Left kidney (tissue), 2 donors: ENCODE data around the gene FGF3. TPM values are rescaled to one million over a fixed set of nuclear protein-coding genes. Genes with fewer than 3 reads are reported as not detected.
"Not testable (repeated sequence)": the region's sequence is repeated elsewhere in the genome, so short reads cannot be mapped to it uniquely, and the experiment has no call there.

Experiments used
- DNase-seq: peaks from one replicate; pipeline ENCODE4 v3.0.0-alpha.2; 2013
- polyA plus RNA-seq: library from polyadenylated mRNA; unstranded; fragments of 120-200 nt; gene quantifications from one replicate; pipeline ENCODE4 v1.2.1, GENCODE V29; 2013; ENCODE audit not compliant: insufficient read length

FGF3 gene
- polyA plus RNA-seq, 1 donor: not detected

DNA sequence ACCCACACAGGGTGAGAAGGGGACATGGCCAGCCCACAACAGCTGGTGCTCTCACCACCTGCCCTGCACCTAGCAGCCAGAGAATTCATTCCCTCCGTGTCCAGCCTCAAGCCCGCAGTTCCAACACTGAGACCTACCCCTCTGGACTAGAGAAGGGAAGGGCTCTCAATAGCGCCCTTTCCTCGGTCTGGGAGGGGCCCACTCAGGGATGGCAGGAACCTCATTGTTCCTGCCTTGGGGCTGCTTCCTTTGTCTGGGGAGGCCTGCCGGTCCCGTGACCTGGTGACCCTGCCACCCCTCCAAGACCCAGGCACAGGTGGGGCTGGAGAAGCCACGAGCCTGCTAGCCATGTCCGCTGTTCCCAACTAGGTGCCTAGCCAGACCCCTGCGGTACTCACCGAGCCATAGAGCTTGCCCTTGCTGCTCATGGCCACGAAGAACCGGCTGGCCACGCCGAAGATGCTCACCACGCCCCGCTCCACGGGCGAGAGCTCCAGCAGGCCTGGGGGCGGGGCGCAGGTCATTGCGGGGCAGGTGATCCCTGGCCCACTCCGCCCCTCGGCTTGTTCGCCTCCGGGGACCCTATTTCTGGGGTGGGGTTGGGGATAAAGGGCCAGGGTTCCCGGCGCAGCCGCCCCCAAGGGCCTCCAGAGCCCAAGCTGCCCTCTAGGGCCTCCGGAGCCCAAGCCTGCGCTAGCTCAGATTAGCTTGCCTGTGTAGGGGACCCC is 45.4 kb downstream of the FGF3 start:
- no peak for DNase-seq

DNA sequence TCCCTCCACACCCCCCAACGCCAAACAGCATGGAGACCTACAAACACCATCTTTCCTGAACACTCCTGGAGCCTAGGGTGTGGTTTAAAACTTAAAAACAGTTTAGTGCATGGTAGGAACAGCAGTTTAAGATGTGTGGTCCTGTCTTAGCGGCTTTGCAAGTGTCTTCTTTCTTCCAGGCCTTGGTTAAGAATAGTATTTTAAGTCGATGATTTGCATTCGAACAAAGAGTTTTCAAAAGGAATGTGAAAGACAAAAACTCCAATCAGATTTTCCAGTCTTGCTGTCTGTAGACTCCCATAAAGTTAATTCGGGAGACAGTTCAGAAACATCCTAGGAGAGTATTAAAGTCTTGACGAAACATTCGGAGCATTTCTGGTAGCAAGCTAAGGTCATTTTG is 47.8 kb downstream of the FGF3 start:
- DNase-seq: no peak

DNA sequence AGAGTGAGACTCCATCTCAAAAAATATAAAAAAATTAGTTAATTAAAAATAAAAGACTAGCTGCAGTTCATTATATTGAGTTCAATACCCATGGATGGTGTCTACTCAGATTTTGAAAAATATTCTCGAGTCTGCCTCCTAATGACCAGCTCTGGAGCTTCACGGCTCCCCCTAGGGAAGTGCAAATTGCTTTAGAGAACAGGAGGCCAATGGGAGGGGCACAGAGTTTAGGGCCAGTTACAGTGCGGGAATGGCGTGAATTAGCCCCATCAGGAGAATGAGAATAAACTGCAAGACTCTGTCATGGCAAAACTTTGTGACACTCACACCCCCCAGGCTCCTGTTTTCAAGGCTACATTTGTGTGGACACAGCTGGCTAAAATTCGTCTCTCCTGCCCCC is 48.7 kb downstream of the FGF3 start:
- DNase-seq: no peak

DNA sequence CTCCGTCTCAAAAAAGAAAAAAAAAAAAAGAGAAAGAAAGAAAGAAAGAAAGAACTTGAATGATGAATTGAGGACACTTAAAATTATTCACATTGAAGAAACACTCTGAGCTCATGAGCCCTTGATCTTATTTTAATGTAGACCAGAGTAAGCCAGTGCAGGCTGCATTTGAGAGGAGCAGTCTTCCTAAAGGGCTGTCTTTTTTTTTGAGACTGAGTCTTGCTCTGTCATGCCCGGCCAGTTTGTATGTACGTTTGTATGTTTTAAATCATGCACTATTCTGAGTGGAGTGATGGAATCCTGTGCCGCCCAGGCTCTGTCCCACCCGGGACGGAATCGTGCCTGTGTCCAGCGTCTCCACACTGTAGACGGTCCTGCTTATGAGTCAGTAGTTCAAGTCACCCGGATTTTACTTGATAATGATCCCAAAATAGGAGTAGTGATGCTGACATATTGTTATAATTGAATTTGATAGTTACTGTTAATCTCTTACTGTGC is 53.7 kb downstream of the FGF3 start:
- DNase-seq: no peak

DNA sequence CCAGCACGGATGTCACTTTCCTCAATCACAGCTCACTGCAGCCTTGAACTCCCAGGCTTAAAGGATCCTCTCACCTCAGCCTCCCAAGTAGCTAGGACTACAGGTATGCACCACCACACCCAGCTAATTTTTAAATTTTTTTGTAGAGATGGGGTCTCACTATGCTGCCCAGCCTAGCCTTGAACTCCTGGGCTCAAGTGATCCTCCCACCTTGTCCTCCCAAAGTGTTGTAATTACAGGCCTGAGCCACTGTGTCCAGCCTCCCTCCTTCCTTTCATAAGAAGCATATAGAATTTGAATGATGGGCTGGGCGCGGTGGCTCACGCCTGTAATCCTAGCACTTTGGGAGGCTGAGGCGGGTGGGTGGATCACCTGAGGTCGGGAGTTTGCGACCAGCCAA is 54.3 kb downstream of the FGF3 start:
- DNase-seq: not testable (repeated sequence)

DNA sequence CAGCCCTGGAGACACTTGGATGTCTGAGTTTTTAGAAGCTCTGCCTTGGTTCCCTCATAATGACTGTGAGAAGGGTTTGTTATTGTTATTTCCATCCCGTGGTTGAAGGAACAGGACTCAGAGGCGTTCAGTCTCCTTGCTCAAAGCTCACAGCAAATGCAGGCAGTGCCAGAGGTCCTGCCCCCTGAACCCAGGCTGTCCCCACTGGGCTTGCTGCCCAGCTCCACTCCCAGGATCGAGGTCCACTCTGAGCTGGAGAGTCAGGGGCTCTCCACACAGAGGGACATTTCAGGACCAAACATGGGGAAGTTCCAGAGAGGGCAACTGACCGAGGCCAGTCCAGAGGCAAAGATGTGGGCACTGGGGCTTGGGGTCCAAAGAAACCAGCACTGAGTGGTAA is 58.9 kb downstream of the FGF3 start:
- DNase-seq: no peak

Other genes with a start within 250 kb of the FGF3 start
- 132 TPM for gene CCND1, start 178.3 kb downstream of the FGF3 start, polyA plus RNA-seq
- 36.9 TPM for gene LTO1, start 144.1 kb downstream of the FGF3 start, polyA plus RNA-seq
- gene FGF19, start 115.4 kb downstream of the FGF3 start, polyA plus RNA-seq: 0.67 TPM
- not detected for gene FGF4, start 44.1 kb downstream of the FGF3 start, polyA plus RNA-seq